HG02943 (cell line): ENCODE measurements around the gene NT5DC1.

ENCODE experiments used
- ATAC-seq: cut with Tn5 transposase; IDR thresholded peaks from one replicate; pipeline ENCODE4 v1.9.1; 2021; ENCODE audit warnings: mild to moderate bottlenecking, low read depth, moderate library complexity; ENCODE audit not compliant: unreplicated experiment

Gene NT5DC1

GRCh38 chr6:116100419-116101301 is at the start of gene NT5DC1:
TSS of gene NT5DC1 (plus strand) at chr6:116100853. CDS start at chr6:116100931, 78 bp downstream.
- peak; percentile 81 for ATAC-seq

GRCh38 chr6:116051244-116051643 is 49.4 kb upstream of the NT5DC1 start:
- no peak for ATAC-seq

GRCh38 chr6:116055513-116055912 is 45.1 kb upstream of the NT5DC1 start:
- ATAC-seq: no peak

GRCh38 chr6:116057766-116058165 is 42.9 kb upstream of the NT5DC1 start:
- no peak for ATAC-seq

DNA sequence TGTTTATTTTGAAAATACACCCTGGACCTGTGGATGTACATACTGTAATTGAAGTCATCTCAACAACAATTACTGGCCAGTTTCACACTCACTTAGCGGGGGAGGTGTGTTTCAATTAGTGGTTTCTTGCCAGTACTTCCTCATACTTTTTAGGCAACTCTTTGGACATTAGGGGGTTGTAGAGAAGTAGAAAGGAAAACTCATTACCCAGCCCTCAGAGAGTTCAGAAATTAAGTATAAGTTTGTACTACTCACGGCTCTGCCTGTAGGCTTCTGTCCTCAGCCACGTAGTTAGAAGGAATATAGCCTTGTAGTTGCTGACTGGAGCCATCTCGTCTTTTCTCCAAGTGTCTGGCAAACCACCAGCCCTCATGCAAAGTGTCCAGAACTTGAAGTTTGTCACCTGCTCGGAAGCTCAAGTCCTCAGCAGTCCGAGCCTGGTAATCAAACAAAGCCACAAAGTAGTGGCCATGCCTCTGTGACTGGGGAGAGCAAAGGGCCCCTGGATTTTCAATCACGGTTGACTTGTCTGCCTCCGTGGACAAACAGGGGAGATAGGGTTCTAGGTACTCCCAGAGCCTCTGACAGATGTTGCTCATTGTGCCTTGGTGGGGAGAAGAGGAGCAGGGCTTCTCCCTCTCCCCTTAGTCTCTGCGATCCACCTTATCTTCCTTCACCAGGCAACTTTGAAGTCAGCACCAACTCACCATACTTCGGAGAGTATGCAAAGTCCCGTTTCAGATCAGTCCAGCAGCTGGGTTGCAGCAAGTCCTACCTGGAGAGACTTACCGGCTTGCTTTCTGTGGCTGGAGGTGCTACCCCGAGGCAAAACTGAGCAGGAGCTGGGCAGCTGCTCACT is 40.7 kb upstream of the NT5DC1 start:
- ATAC-seq: no peak

- no peak for ATAC-seq
These were observed 39.9 kb upstream of the NT5DC1 start, which contains the start of gene FRK for GRCh38 chr6:116060572-116061283. TSS of gene FRK (minus strand) at chr6:116060891. CDS start at chr6:116060311, 580 bp downstream.

DNA sequence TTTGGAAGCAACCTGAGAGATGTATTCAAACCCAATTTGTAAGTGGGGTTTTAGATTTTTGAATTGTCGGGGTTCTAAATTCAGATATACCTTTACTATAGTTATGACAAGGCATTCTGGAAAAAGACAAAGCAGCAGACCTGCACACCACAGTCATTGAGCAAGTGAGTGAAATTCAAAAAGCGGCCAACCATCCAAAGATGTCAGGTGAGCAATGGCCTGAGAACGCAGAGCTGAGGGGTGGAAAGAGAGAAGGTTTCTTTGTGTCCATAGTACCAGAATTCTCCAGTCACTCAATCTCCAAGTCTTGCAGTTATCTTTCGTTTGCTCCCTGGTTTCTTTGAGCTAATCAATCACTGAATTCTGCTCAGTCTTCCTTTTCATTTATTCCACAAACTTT is 38.2 kb upstream of the NT5DC1 start:
- no peak for ATAC-seq

DNA sequence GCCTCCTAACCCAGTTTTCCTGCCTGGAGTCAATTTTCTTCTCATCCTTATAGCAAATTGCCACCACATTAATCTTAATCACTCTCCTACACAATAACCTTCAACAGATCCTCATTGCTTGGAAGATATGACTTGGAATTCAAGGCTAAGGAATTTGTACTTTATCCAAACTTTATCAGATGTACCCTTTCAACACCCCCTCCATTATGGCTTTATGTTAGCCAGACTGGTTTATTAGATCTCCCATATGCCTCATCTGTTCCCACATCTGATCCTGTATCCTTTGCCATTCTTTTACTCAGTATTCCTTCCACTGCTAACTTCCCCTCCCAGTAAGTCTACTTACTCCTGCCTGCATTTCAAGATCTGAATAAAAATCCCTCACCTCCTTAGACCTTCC is 36.0 kb upstream of the NT5DC1 start:
- no peak for ATAC-seq

DNA sequence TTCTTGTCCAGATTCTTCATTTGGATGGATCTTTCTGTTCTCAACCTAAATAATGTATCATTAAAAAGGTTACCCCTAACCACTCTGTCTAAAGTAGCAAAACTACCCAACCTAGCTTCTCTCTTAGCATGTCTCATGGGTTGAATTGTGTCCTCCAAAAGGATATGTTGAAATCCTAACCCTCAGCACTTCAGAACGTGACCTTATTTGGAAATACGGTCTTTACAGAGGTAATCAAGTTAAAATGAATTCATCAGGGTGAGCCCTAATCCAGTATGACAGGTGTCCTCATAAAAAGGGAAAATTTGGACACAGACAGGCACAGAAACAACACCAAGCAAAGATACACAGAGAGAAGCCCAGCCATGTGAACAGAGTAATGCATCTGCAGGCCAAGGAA is 33.9 kb upstream of the NT5DC1 start:
- ATAC-seq: no peak

DNA sequence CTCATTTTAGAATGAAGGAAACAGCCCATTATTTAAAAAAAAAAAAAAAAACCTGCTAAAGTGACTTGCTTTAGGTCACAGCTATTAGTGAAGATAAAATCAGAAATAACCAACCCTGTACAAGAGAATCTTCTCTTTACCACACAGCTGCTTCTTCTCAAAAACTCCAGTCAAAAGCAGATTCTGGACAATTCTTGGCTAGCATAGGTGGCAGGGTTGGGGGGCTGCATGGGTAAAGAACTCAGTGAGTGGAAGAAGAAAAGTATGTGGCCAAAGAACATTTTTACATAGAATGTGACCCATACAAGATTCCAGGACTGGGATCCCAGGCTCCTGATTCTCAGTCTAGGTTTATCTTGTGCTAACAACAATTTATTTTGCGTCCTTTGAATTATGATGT is 30.6 kb upstream of the NT5DC1 start:
- no peak for ATAC-seq

- no peak for ATAC-seq
These were observed 29.9 kb upstream of the NT5DC1 start for GRCh38 chr6:116070616-116071389.

GRCh38 chr6:116072368-116072767 is 28.3 kb upstream of the NT5DC1 start:
- ATAC-seq: no peak

- no peak for ATAC-seq
These were observed 26.8 kb upstream of the NT5DC1 start for GRCh38 chr6:116073765-116074440.

- ATAC-seq: no peak
These were observed 25.8 kb upstream of the NT5DC1 start for GRCh38 chr6:116074732-116075390.

- ATAC-seq: no peak
These were observed 22.1 kb upstream of the NT5DC1 start for GRCh38 chr6:116078522-116078921.

DNA sequence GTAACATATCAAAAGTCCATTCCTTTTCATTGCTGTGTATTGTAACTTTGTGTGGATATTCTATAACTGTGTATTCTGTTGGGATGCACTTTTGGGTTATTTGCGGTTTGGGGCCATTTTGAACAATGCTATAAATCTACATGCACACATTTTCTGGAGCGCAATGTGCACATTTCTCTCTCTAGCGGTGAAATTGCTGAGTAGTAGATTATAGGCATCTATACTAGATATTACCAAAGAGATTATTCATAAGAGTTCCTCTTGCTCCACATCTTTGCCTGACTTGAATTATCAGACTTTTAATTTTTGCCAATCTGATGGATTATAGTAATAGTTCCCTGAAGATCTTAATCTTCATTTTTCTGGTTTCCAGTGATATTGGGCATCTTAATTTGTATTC is 21.7 kb upstream of the NT5DC1 start:
- no peak for ATAC-seq

DNA sequence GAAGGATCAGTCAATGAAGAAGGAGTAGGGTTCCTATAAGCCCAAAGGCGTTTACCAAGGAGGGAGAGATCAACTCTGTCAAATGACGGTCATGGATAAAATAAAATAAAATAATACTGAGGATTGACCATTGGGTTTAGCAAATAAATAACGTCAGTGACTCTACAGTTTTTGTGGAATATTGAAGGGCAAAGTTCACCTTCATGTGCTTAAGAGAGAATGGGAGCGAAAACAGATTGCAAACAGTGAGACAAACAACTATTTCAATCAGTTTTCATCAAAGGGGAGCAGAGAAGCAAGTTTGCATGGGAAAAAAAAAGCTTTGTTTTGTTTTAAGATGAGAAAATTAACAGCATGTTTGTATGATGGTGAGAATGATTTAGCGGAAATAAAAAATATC is 17.6 kb upstream of the NT5DC1 start:
- no peak for ATAC-seq

DNA sequence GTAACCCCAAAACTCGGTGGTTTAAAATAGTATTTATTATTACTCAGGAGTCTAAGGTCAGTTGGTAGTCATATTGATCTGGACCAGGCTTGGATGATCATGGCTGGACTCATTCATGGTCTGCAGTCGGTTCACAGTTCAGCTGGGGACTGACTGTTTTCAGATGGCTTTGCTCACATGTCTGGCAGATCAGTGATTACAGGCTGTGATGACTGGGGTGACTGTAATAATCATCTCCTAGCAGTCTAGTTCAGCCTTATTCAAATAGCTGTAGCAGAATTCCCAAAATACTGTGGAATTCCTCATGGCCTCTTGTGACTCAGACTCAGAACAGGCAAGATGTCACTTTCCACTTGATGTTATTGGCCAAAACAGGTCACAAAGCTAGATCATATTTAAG is 16.4 kb upstream of the NT5DC1 start:
- ATAC-seq: no peak

DNA sequence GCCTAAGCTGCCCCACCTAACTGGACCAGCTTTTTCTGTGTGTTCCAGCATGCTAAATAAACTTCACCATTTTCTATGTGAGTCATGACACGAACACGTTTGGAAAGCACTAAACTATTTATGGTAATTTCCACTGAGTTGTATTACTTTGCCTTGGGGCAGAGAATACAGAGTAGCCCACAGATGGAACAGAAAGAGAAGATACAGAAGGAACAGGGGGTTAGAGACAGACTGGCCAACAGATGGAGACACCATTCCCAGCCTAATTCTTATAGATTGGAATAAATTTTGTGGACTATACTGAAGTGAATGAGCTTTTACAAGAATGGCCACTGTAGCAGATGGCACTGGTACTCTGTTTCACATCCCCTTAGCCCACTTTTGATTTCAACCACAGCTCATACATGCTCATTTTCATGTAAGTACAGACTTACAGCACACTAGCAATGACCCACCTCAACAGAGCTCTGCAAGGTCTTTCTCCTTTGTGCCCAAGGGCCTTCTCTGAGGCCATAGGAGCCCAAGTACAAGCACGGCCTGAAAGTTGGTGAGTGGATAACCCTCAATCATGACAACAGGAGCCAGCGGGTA is 13.1 kb upstream of the NT5DC1 start:
- ATAC-seq: peak; percentile 97
